Progenitor cell of endocrine pancreas (in vitro differentiated cells): Measurements from ENCODE around the gene ZDHHC19. TPM values are rescaled to one million over a fixed set of nuclear protein-coding genes. Genes with fewer than 3 reads are reported as not detected.

Source experiments
- DNase-seq: peaks from one replicate; pipeline ENCODE4 v3.0.0; 2021; ENCODE audit warnings: low spot score; ENCODE audit not compliant: unreplicated experiment
- H3K27ac Mint-ChIP-seq: 2 replicates; pipeline ENCODE4 v1.8.0; 2021; ENCODE audit warnings: mild to moderate bottlenecking, moderate library complexity, mixed read lengths
- H3K27me3 Mint-ChIP-seq: 2 replicates; pipeline ENCODE4 v1.8.0; 2021; ENCODE audit warnings: mixed read lengths
- H3K36me3 Mint-ChIP-seq: 2 replicates; pipeline ENCODE4 v1.8.0; 2022; ENCODE audit warnings: mixed read lengths; ENCODE audit not compliant: insufficient read depth
- H3K4me1 Mint-ChIP-seq: 2 replicates; pipeline ENCODE4 v1.8.0; 2021; ENCODE audit warnings: low read depth, mixed read lengths
- H3K4me3 Mint-ChIP-seq: 2 replicates; pipeline ENCODE4 v1.8.0; 2021; ENCODE audit warnings: low read depth, mild to moderate bottlenecking, moderate library complexity, mixed read lengths
- H3K9me3 Mint-ChIP-seq: 2 replicates; pipeline ENCODE4 v1.8.0; 2021; ENCODE audit warnings: low read depth, mixed read lengths
- total RNA-seq: library from RNA; stranded (reverse); gene quantifications from 2 replicates; pipeline ENCODE4 v1.2.1, GENCODE V29; 2021
- TF ChIP-seq, protein P1 (sequence below): fragments of 200-600 bp; sonication (generic); IDR thresholded peaks from one replicate; pipeline ENCODE4 v1.5.0; 2021; ENCODE audit warnings: antibody characterized with exemption, mild to moderate bottlenecking; ENCODE audit not compliant: unreplicated experiment

The ZDHHC19 gene
- total RNA-seq, 1 donor from 2014 or later: not detected

DNA sequence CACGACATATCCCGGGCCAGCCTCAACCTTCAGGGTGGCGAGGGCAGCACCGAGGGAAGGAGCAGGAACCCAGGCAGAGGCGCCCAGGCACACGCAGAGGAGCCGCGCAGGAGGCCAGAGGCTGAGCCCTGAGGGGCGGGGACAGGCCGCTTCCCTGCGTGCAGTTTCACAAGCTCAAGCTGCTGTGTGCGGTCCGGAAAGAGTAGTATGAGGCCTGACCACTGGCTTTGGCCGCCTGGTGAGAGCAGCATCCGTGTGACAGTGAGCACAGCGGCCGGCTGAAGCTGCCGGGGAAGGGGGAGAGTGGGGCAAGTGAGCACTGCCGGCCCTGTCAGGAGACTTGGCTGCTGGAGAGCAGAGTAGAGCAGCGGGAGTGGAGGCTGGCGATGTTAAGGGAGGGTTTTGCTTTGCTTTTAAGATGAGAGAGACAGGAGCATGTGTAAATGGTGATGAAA lies 8.7 kb downstream of the ZDHHC19 start:
- H3K27ac Mint-ChIP-seq: no peak overlapping the region
- H3K4me3 Mint-ChIP-seq: no peak overlapping the region
- H3K9me3 Mint-ChIP-seq: peaks cover 3% of the 10 kb centered on the region
- TF ChIP-seq, protein P1, sequence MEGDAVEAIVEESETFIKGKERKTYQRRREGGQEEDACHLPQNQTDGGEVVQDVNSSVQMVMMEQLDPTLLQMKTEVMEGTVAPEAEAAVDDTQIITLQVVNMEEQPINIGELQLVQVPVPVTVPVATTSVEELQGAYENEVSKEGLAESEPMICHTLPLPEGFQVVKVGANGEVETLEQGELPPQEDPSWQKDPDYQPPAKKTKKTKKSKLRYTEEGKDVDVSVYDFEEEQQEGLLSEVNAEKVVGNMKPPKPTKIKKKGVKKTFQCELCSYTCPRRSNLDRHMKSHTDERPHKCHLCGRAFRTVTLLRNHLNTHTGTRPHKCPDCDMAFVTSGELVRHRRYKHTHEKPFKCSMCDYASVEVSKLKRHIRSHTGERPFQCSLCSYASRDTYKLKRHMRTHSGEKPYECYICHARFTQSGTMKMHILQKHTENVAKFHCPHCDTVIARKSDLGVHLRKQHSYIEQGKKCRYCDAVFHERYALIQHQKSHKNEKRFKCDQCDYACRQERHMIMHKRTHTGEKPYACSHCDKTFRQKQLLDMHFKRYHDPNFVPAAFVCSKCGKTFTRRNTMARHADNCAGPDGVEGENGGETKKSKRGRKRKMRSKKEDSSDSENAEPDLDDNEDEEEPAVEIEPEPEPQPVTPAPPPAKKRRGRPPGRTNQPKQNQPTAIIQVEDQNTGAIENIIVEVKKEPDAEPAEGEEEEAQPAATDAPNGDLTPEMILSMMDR: no peak
- no peaks in the 10 kb centered on the region for H3K4me1 Mint-ChIP-seq
- H3K36me3 Mint-ChIP-seq: no peaks in the 10 kb centered on the region
- peaks cover 30% of the 10 kb centered on the region for H3K27me3 Mint-ChIP-seq
- DNase-seq: no peak

DNA sequence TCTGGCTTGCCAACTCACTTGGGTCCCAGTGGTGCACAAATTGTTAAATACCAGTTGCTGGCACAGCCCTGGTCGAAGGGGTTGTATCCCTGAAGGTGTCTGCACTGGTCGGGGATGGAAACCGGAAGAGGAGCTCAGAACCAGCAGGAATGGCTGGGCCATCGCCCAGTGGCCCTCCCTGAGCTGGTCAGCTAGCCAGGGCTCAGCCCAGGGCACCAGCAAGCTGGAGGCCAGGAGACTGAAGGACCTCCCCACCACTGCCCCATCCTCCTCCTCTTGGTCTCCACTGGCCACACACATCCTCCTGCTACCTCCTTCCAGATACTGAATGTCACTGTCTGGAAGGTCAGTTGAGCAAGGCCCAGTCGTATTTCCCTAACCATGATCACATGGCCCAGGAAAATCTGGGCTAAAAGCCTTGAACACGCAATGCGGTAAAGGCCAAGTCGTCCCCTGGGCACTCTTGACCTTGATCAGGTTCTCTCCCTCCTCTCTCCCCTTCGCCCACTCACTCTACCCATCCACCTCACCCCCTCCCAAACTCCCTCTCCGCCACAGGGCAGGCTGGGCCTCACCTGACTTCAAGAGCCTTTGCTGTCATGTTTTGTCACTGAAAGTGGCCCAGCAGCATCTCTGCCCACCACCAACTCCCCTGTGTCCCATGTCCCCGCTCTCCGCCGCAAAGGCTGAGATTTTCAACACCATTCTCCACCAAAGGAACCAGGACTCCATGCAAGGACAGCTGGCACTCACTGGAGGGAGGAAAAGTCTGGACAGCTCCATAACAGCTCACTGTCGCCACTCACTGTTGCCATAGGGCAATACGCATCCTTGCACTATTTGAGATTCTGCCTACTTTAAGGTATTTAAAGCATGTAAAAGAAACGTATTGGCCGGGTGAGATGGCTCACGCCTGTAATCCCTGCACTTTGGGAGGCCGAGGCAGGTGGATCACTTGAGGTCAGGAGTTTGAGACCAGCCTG lies 12.1 kb downstream of the ZDHHC19 start:
- Mint-ChIP-seq H3K27ac (no peak overlapping the region), H3K4me3 (no peak overlapping the region), H3K9me3 (no peaks in the 10 kb centered on the region), H3K27me3 (peaks cover 13% of the 10 kb centered on the region), H3K36me3 (no peaks in the 10 kb centered on the region), H3K4me1 (no peaks in the 10 kb centered on the region)
- no peak for DNase-seq
- TF ChIP-seq, protein P1: no peak

DNA sequence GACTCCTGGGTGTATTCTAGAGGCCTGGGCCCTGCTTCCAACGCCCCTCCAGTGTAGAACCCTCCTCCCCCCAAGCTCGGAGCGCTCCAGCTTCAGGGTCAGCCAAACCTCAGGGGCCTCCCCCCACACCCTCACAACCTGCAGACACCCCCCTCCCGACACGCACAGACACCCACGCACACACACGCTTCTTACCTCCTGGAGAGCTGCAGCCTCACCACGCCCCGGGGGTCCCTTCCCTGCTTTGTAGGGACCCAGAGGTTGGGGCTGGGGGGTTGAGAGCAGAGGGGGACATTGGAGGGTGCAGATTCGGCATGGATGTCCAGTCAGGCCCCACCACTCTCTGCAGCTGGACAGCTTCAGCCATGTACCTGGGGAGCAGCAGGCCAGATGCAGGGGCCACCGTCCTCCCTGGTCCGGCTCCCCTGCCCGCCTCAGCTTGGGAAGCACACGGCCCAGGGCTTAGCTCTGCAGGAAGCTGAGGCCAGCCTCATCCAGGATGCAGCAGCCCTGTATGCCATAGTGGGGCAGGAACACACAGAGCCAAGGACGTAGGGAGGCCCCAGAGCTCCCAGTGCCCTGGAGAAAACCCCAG lies 13.0 kb downstream of the ZDHHC19 start:
- DNase-seq: no peak
- TF ChIP-seq, protein P1: no peak
- H3K9me3 Mint-ChIP-seq: no peaks in the 10 kb centered on the region
- peaks cover 5% of the 10 kb centered on the region for H3K27me3 Mint-ChIP-seq
- H3K4me1 Mint-ChIP-seq: no peaks in the 10 kb centered on the region
- no peaks in the 10 kb centered on the region for H3K36me3 Mint-ChIP-seq
- H3K27ac Mint-ChIP-seq: no peak overlapping the region
- H3K4me3 Mint-ChIP-seq: no peak overlapping the region

DNA sequence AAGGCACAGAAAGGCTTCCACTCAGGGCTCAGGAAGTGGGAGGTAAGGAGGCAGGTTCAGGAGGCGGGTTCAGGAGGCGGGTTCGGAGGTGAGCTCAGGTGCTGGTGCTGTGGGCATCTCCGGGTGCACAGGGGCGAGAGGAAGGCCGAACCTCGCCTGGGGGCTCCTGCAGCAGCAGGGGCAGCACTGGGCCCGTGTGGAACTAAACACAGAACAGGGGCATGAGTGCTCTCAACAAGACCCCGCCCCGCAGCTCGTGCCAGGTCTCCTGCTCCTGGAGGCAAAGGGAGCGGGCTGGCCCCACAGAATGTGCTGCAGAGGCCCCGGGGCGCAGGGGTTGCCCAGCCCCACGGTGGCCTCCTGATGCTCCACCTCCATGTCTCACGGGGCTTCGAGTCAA lies 13.7 kb downstream of the ZDHHC19 start:
- Mint-ChIP-seq H3K27me3 (peaks cover under 1% of the 10 kb centered on the region), H3K9me3 (no peaks in the 10 kb centered on the region), H3K4me1 (no peaks in the 10 kb centered on the region), H3K4me3 (no peak overlapping the region), H3K27ac (no peak overlapping the region), H3K36me3 (no peaks in the 10 kb centered on the region)
- TF ChIP-seq, protein P1: no peak
- no peak for DNase-seq

DNA sequence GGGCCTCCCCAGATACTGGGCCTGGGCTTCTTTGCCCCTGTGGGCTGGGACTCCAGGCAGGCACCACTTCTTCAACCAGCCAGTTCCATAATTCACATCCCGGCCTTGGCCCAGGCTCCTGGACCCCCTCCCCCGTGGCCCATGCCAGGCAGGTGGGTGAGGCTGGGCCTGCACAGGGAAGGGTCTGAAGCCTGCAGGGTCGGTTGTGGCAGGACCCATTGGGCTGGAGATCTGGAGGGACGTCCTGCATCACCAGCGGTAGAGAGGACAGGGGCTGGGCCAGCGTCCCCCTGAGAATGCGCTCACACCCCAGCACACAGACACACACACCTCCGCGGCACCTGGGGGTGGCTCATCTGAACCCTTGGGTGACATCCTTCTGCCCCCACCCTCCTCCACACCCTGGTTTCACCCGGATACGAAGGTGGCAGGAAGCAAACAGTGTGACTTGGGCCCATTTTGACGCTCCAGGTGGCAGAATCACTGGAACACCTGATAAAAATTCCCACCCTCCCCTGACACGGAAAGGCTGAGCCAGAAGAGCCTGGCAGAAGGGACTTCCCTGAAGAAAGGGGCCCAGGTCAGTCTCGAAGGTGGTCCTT lies 15.4 kb downstream of the ZDHHC19 start:
- no peak overlapping the region for H3K4me3 Mint-ChIP-seq
- DNase-seq: no peak
- H3K9me3 Mint-ChIP-seq: no peaks in the 10 kb centered on the region
- H3K27me3 Mint-ChIP-seq: no peaks in the 10 kb centered on the region
- TF ChIP-seq, protein P1: no peak
- H3K4me1 Mint-ChIP-seq: no peaks in the 10 kb centered on the region
- no peak overlapping the region for H3K27ac Mint-ChIP-seq
- H3K36me3 Mint-ChIP-seq: no peaks in the 10 kb centered on the region
